SK-N-MC (cell line): ENCODE results near the gene LRP1-AS.

ENCODE experiments used
- EZH2 ChIP-seq: fragments of 200-600 bp; sonication (generic); IDR thresholded peaks from one replicate; pipeline ENCODE4 v1.6.1; 2017; ENCODE audit warnings: antibody characterized with exemption
- FOXP2 ChIP-seq: optimal IDR thresholded peaks from 2 replicates; pipeline ENCODE3; 2011; ENCODE audit warnings: mild to moderate bottlenecking, moderate library complexity; ENCODE audit not compliant: insufficient read depth; ENCODE audit errors: extremely low read length, control extremely low read depth
- POLR2AphosphoS5 ChIP-seq: IDR thresholded peaks from 2 replicates; pipeline ENCODE4 v1.6.1; 2012; ENCODE audit warnings: mild to moderate bottlenecking, low read depth, low read length, borderline replicate concordance

DNA sequence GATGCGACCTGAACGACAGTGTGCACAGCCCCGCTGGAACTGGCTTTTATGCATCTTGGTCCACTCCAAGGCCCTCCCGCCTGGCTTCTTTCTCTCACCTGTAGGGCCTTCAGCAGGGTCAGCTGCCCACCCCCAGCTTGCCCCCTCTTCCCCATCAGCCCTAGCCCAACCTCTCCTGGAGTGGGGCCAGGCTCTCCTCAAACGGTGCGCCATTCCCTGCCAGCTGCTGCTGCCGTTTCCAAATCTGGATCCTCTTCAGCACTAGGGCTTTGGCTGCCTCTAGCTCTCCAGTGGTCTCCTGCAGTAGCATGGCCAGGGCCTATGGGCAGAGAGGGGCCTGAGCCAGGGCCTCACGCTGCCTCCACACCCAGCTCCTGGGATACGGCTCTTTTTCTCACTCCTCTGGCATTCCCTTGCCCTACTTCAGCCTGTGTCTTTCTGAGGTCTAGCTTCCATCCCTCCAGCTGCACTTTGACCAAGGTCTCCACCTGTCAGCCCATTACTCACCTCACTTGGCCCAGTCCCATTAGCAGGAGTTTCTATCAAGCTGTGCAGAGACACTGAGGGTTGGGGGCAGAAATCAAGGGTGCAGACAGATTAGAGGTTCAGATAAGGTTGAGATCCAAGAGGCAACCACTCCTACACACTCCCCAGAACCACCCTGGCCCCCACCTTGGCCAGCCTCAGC, 41.3 kb downstream of the LRP1-AS start:
- TF ChIP-seq EZH2: no peak
- no peak for TF ChIP-seq POLR2AphosphoS5
- no peak for TF ChIP-seq FOXP2
